ENCODE results near the gene C2CD3. TPM values are rescaled to one million over a fixed set of nuclear protein-coding genes. Genes with fewer than 3 reads are reported as not detected.

The C2CD3 gene
- total and polyA plus RNA-seq, 10 of the 15 experiments (the other 5 are each of a cell fraction or from before 2014, with no cell fraction given): 2.3 to 24.0 (median 16.3) TPM

DNA sequence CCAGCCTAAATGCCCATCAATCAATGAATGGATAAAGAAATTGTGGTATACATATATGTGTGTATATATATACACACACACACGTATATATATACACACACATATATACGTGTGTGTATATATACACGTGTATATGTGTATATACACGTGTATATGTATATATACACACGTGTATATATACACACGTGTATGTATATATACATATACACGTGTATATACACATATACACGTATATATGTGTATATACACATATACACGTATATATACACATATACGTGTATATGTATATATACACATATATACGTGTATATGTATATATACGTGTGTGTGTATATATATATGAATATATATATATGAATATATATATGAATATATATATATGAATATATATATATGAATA, 54.1 kb downstream of the C2CD3 start:
- Histone ChIP-seq H3K9me3 (replicated peaks; ENCODE audit: control insufficient read depth, insufficient read depth, low read length) (peaks cover 4% of the 10 kb centered on the region; the same call in 2 of the 3 replicates), H4K20me1 (ENCODE audit: control insufficient read depth, insufficient read depth) (no peaks in the 10 kb centered on the region), H3K4me3 (no peak overlapping the region), H3K9ac (ENCODE audit: control insufficient read depth, insufficient read depth, low read length) (no peak overlapping the region), H3K36me3 (ENCODE audit: control insufficient read depth in 2 of 2, insufficient read depth in 2 of 2, low read length in 1 of 2) (peaks cover 0 to 7% of the 10 kb centered on the region in 2 experiments; a peak in 2 of 4 replicates), H3K27ac (ENCODE audit: control insufficient read depth, insufficient read depth) (no peak overlapping the region), H2AFZ (ENCODE audit: control insufficient read depth, low read depth, low read length) (no peak overlapping the region), H3K4me1 (ENCODE audit: control insufficient read depth, insufficient read depth, low read length) (no peaks in the 10 kb centered on the region), H3K79me2 (ENCODE audit: control insufficient read depth, insufficient read depth, low read length) (no peaks in the 10 kb centered on the region), H3K4me2 (ENCODE audit: control insufficient read depth, insufficient read depth) (no peak overlapping the region), H3K27me3 (replicated peaks in 1 of 2; ENCODE audit: control insufficient read depth in 2 of 2, insufficient read depth in 2 of 2, low read length in 1 of 2) (no peaks in the 10 kb centered on the region)
- TF ChIP-seq RAD21 (IDR thresholded peaks at IDR 0.05; ENCODE audit: insufficient read depth, low read depth, low read length): no peak
- TF ChIP-seq, protein P1, sequence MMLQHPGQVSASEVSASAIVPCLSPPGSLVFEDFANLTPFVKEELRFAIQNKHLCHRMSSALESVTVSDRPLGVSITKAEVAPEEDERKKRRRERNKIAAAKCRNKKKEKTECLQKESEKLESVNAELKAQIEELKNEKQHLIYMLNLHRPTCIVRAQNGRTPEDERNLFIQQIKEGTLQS (IDR thresholded peaks at IDR 0.05; ENCODE audit: borderline replicate concordance, extremely low read depth, low read depth, low read length): no peak
- TF ChIP-seq, protein P2, sequence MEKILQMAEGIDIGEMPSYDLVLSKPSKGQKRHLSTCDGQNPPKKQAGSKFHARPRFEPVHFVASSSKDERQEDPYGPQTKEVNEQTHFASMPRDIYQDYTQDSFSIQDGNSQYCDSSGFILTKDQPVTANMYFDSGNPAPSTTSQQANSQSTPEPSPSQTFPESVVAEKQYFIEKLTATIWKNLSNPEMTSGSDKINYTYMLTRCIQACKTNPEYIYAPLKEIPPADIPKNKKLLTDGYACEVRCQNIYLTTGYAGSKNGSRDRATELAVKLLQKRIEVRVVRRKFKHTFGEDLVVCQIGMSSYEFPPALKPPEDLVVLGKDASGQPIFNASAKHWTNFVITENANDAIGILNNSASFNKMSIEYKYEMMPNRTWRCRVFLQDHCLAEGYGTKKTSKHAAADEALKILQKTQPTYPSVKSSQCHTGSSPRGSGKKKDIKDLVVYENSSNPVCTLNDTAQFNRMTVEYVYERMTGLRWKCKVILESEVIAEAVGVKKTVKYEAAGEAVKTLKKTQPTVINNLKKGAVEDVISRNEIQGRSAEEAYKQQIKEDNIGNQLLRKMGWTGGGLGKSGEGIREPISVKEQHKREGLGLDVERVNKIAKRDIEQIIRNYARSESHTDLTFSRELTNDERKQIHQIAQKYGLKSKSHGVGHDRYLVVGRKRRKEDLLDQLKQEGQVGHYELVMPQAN (conservative IDR thresholded peaks at IDR 0.05): no peak
- TF ChIP-seq ZNF622 (IDR thresholded peaks at IDR 0.05): no peak
- no peak for TF ChIP-seq IRF4 (IDR thresholded peaks at IDR 0.05; ENCODE audit: low read depth, low read length)
- no peak for TF ChIP-seq TBL1XR1 (IDR thresholded peaks at IDR 0.05; ENCODE audit: low read depth, low read length)
- no peak for TF ChIP-seq DPF2 (IDR thresholded peaks at IDR 0.05)
- no peak for TF ChIP-seq RAD51 (IDR thresholded peaks at IDR 0.05)
- ChIA-PET POLR2A (no interaction called here), RAD21 (ENCODE audit: unreplicated experiment) (no interaction called here), CTCF (no interaction called here), SMC1A (ENCODE audit: uncharacterized antibody, unreplicated experiment) (no interaction called here)
- DNase-seq (ENCODE audit: low read depth, low spot score) (no peak), FAIRE-seq (no peak), ATAC-seq (no peak)
- intact Hi-C loops (cut with micrococcal nuclease; ENCODE audit: unreplicated experiment): no loop called here
- 81% methylated on average over 12 of the region's 12 CpGs for WGBS (ENCODE audit: insufficient coverage, insufficient replicate concordance, low lambda C conversion rate, missing lambda C conversion rate)
- in situ Hi-C loops (cut with MboI): no loop called here
- BruUV-seq (replicated peaks): no TSS peak
